H9 (cell line): ENCODE measurements around the gene SEC23IP. TPM values are rescaled to one million over a fixed set of nuclear protein-coding genes. Genes with fewer than 3 reads are reported as not detected.
A peak's percentile ranks its signal among the peaks of the same experiment; 100 is the strongest.

Experiments used
- DNase-seq: peaks from one replicate; pipeline ENCODE4 v3.0.0-alpha.2; 2017
- H2AFZ ChIP-seq: one replicate; pipeline ENCODE4 v1.6.1; 2013; ENCODE audit warnings: mild to moderate bottlenecking, low read length, control low read depth, moderate library complexity
- H2AK5ac ChIP-seq: 2 replicates; pipeline ENCODE4 v1.6.1; 2013; ENCODE audit warnings: low read length, control low read depth, mixed read lengths; ENCODE audit not compliant: insufficient read length
- H2BK120ac ChIP-seq: one replicate; pipeline ENCODE4 v1.6.1; 2013; ENCODE audit warnings: low read depth, mild to moderate bottlenecking, low read length, control low read depth, inconsistent platforms; ENCODE audit not compliant: poor library complexity, severe bottlenecking
- H2BK12ac ChIP-seq: 2 replicates; pipeline ENCODE4 v1.6.1; 2013; ENCODE audit warnings: low read length, control low read depth, mixed read lengths, low read depth; ENCODE audit not compliant: insufficient read length
- H2BK15ac ChIP-seq: 2 replicates; pipeline ENCODE4 v1.6.1; 2013; ENCODE audit warnings: low read depth, low read length, control low read depth
- H2BK20ac ChIP-seq: one replicate; pipeline ENCODE4 v1.6.1; 2013; ENCODE audit warnings: low read depth, mild to moderate bottlenecking, low read length, control low read depth, inconsistent platforms; ENCODE audit not compliant: poor library complexity, severe bottlenecking
- H2BK5ac ChIP-seq: 2 replicates; pipeline ENCODE4 v1.6.1; 2013; ENCODE audit warnings: low read length, control low read depth, mixed read lengths; ENCODE audit not compliant: insufficient read length
- H3K14ac ChIP-seq: 2 replicates; pipeline ENCODE4 v1.6.1; 2013; ENCODE audit warnings: low read length, control low read depth; ENCODE audit not compliant: insufficient read depth
- H3K18ac ChIP-seq: 2 replicates; pipeline ENCODE4 v1.6.1; 2013; ENCODE audit warnings: low read depth, mild to moderate bottlenecking, mixed read lengths, low read length, control low read depth; ENCODE audit not compliant: insufficient read length
- H3K23ac ChIP-seq: 2 replicates; pipeline ENCODE4 v1.6.1; 2013; ENCODE audit warnings: low read length, control low read depth, mixed read lengths, low read depth; ENCODE audit not compliant: insufficient read length
- H3K23me2 ChIP-seq: 2 replicates; pipeline ENCODE4 v1.6.1; 2013; ENCODE audit warnings: low read depth, mild to moderate bottlenecking, mixed read lengths, low read length, control low read depth; ENCODE audit not compliant: insufficient read length, poor library complexity, severe bottlenecking
- H3K27ac ChIP-seq: 2 replicates; pipeline ENCODE4 v1.5.1; 2013; ENCODE audit warnings: low read length, control low read depth, mixed read lengths, low read depth; ENCODE audit not compliant: insufficient read length
- H3K27me3 ChIP-seq: 2 replicates; pipeline ENCODE4 v1.6.1; 2013; ENCODE audit warnings: low read length, control low read depth, inconsistent platforms; ENCODE audit not compliant: insufficient read depth
- H3K4ac ChIP-seq: 2 replicates; pipeline ENCODE4 v1.6.1; 2013; ENCODE audit warnings: low read depth, mild to moderate bottlenecking, control low read depth, inconsistent platforms, low read length, moderate library complexity
- H3K4me1 ChIP-seq: 2 replicates; pipeline ENCODE4 v1.6.1; 2013; ENCODE audit warnings: low read length, control low read depth, inconsistent platforms; ENCODE audit not compliant: insufficient read depth
- H3K4me2 ChIP-seq: 2 replicates; pipeline ENCODE4 v1.6.1; 2013; ENCODE audit warnings: low read length, control low read depth, mixed read lengths; ENCODE audit not compliant: insufficient read length, insufficient read depth
- H3K56ac ChIP-seq: 2 replicates; pipeline ENCODE4 v1.6.1; 2013; ENCODE audit warnings: low read depth, mild to moderate bottlenecking, mixed read lengths, low read length, control low read depth; ENCODE audit not compliant: insufficient read length
- H3K79me1 ChIP-seq: 2 replicates; pipeline ENCODE4 v1.6.1; 2013; ENCODE audit warnings: low read depth, mild to moderate bottlenecking, moderate library complexity, low read length, control low read depth, inconsistent platforms; ENCODE audit not compliant: insufficient read depth, poor library complexity, severe bottlenecking
- H3K79me2 ChIP-seq: 2 replicates; pipeline ENCODE4 v1.6.1; 2013; ENCODE audit warnings: low read length, control low read depth, inconsistent platforms; ENCODE audit not compliant: insufficient read depth
- H3K9ac ChIP-seq: 2 replicates; pipeline ENCODE4 v1.6.1; 2013; ENCODE audit warnings: low read length, control low read depth, mixed read lengths; ENCODE audit not compliant: insufficient read length; ENCODE audit errors: extremely low read depth
- H3K9me3 ChIP-seq: one replicate; pipeline ENCODE4 v1.6.1; 2013; ENCODE audit warnings: low read depth, low read length, inconsistent platforms; ENCODE audit not compliant: control insufficient read depth
- H3T11ph ChIP-seq: one replicate; pipeline ENCODE4 v1.6.1; 2013; ENCODE audit warnings: mild to moderate bottlenecking, low read length, control low read depth, inconsistent platforms
- H4K20me1 ChIP-seq: one replicate; pipeline ENCODE4 v1.6.1; 2013; ENCODE audit not compliant: control insufficient read depth, insufficient read length, insufficient read depth
- H4K5ac ChIP-seq: 2 replicates; pipeline ENCODE4 v1.6.1; 2013; ENCODE audit warnings: low read depth, mild to moderate bottlenecking, mixed read lengths, low read length, control low read depth; ENCODE audit not compliant: insufficient read length
- H4K8ac ChIP-seq: replicated peaks from 2 replicates; pipeline ENCODE4 v1.6.1; 2013; ENCODE audit warnings: low read length, control low read depth, mixed read lengths, low read depth; ENCODE audit not compliant: insufficient read length
- H4K91ac ChIP-seq: 2 replicates; pipeline ENCODE4 v1.6.1; 2013; ENCODE audit warnings: low read depth, mild to moderate bottlenecking, moderate library complexity, mixed read lengths, low read length, control low read depth; ENCODE audit not compliant: insufficient read length
- H3K27ac Mint-ChIP-seq, 3 experiments: 2 replicates in 2 of 3; 3 replicates in 1 of 3; pipeline ENCODE4 v1.8.0; 2020 to 2021; ENCODE audit warnings: mixed read lengths in 3 of 3, mild to moderate bottlenecking in 1 of 3, moderate library complexity in 1 of 3
- H3K27me3 Mint-ChIP-seq: 2 replicates; pipeline ENCODE4 v1.8.0; 2021; ENCODE audit warnings: low read depth, mild to moderate bottlenecking, moderate library complexity, mixed read lengths
- H3K36me3 Mint-ChIP-seq, 3 experiments: 2 replicates in 2 of 3; 3 replicates in 1 of 3; pipeline ENCODE4 v1.8.0; 2020 to 2021; ENCODE audit warnings: low read depth in 3 of 3, mixed read lengths in 3 of 3; ENCODE audit not compliant: insufficient read depth in 1 of 3
- H3K4me1 Mint-ChIP-seq, 2 experiments: 2 replicates each; pipeline ENCODE4 v1.8.0; 2020; ENCODE audit warnings: mixed read lengths in 2 of 2
- H3K4me3 Mint-ChIP-seq, 2 experiments: 2 replicates in 1 of 2; 3 replicates in 1 of 2; pipeline ENCODE4 v1.8.0; 2020 to 2021; ENCODE audit warnings: mild to moderate bottlenecking in 2 of 2, mixed read lengths in 2 of 2, moderate library complexity in 1 of 2
- H3K9me3 Mint-ChIP-seq, 2 experiments: 2 replicates in 1 of 2; 3 replicates in 1 of 2; pipeline ENCODE4 v1.8.0; 2020; ENCODE audit warnings: mild to moderate bottlenecking in 2 of 2, mixed read lengths in 2 of 2, moderate library complexity in 1 of 2
- CTCF ChIP-seq: fragments of 200-600 bp; sonication (generic); conservative IDR thresholded peaks from 3 replicates; pipeline ENCODE4 v1.8.0; 2021; ENCODE audit warnings: antibody characterized with exemption, mild to moderate bottlenecking
- WGBS: extraction: QIAGEN DNeasy Blood & Tissue Kit; methylation state at CpG from one replicate; pipeline ENCODE4 v1.1.7; 2013; ENCODE audit warnings: missing lambda C conversion rate, low lambda C conversion rate, mixed read lengths; ENCODE audit not compliant: insufficient read length; ENCODE audit errors: extremely low coverage; 5-methylcytosine and 5-hydroxymethylcytosine counted together
- long read RNA-seq: library from polyadenylated mRNA; unstranded; transcript quantifications from one replicate; pipeline ENCODE4 v2.0.0, GENCODE V29; 2020
- total RNA-seq: library from RNA; stranded (reverse); gene quantifications from 2 replicates; pipeline ENCODE4 v1.2.1, GENCODE V29; 2021

SEC23IP gene
- total RNA-seq = 91.9 and 93.0 TPM in 2 replicates
- long read RNA-seq, full-length matches to known transcripts = 130 of 444 reads
- long read RNA-seq, partial matches to known transcripts = 231 of 444 reads
- long read RNA-seq, other reads (novel, unspliced or antisense) = 83 of 444 reads

- Histone ChIP-seq H4K5ac (no peak within 1 kb of the TSS), H3K18ac (no peak within 1 kb of the TSS), H3K79me2 (peaks cover 36% of the 10 kb centered on the region), H3K4me1 (no peaks in the 10 kb centered on the region), H3K27me3 (no peaks in the 10 kb centered on the region), H3K9ac (peak within 1 kb of the TSS; percentile 61), H4K91ac (no peak within 1 kb of the TSS), H2AK5ac (no peak within 1 kb of the TSS), H3K14ac (peak within 1 kb of the TSS; percentile 3; the same call in 1 of the 2 replicates), H3K27ac (peak within 1 kb of the TSS; percentile 36), H4K8ac (no peak within 1 kb of the TSS), H2BK120ac (no peak within 1 kb of the TSS), H3K79me1 (peaks cover 7% of the 10 kb centered on the region), H2BK12ac (no peak within 1 kb of the TSS), H2BK15ac (no peak within 1 kb of the TSS), H3K4me2 (peak within 1 kb of the TSS; percentile 99), H4K20me1 (no peaks in the 10 kb centered on the region), H3T11ph (no peak within 1 kb of the TSS), H3K4ac (no peak within 1 kb of the TSS), H2AFZ (no peak within 1 kb of the TSS), H3K9me3 (no peaks in the 10 kb centered on the region), H2BK5ac (no peak within 1 kb of the TSS), H3K23ac (no peak within 1 kb of the TSS), H2BK20ac (no peak within 1 kb of the TSS), H3K23me2 (peaks cover 4% of the 10 kb centered on the region), H3K56ac (no peak within 1 kb of the TSS)
- peaks cover 18 to 23% of the 10 kb centered on the region in 2 experiments for H3K4me1 Mint-ChIP-seq
- DNase-seq = peak; percentile 97
- WGBS = 100% methylated on average over 1 of the region's 61 CpGs
- peaks cover 14 to 30% (median 16%) of the 10 kb centered on the region in 3 experiments; a peak in 6 of 7 replicates for H3K36me3 Mint-ChIP-seq
- peak within 1 kb of the TSS; percentile 97 to 99 (median 98) for H3K27ac Mint-ChIP-seq
- no peaks in the 10 kb centered on the region; the same call in 1 of the 2 replicates for H3K27me3 Mint-ChIP-seq
- peaks cover 0 to 4% of the 10 kb centered on the region in 2 experiments; a peak in 3 of 5 replicates for H3K9me3 Mint-ChIP-seq
- H3K4me3 Mint-ChIP-seq = peak within 1 kb of the TSS; percentile 93 to 94
- no peak for TF ChIP-seq CTCF
These were observed at the start of gene SEC23IP for GRCh38 chr10:119892188-119893065. SEC23IP (plus strand) TSS chr10:119892730; CDS start chr10:119892783, 53 bp downstream.
